CD4-positive, alpha-beta T cell treated with Interleukin-4 for 1 hour (primary cell): ENCODE data around the gene ARSA.
"Not testable (repeated sequence)": the region's sequence is repeated elsewhere in the genome, so short reads cannot be mapped to it uniquely, and the experiment has no call there.

ENCODE experiments used
- DNase-seq, 2 donors: peaks; one replicate each; pipeline ENCODE4 v3.0.0-alpha.2; 2020 to 2022

ARSA gene

GRCh38 chr22:50653256-50653655, 25.3 kb upstream of the ARSA start:
- DNase-seq, result no peak

GRCh38 chr22:50643821-50644101, 15.8 kb upstream of the ARSA start:
- not testable (repeated sequence) for DNase-seq

GRCh38 chr22:50643021-50643820, 15.3 kb upstream of the ARSA start:
- not testable (repeated sequence) for DNase-seq

GRCh38 chr22:50641696-50642607, 14.0 kb upstream of the ARSA start:
- no peak for DNase-seq

GRCh38 chr22:50640857-50641647, 13.1 kb upstream of the ARSA start:
- DNase-seq, result no peak

- DNase-seq, result not testable (repeated sequence)
Measured at GRCh38 chr22:50640296-50640695, 12.3 kb upstream of the ARSA start.

GRCh38 chr22:50635591-50635990, 7.6 kb upstream of the ARSA start:
- no peak for DNase-seq

GRCh38 chr22:50633771-50634170, 5.8 kb upstream of the ARSA start:
- no peak for DNase-seq

GRCh38 chr22:50633086-50633485, 5.1 kb upstream of the ARSA start:
- no peak for DNase-seq

- no peak for DNase-seq
Measured at GRCh38 chr22:50630376-50630775, 2.4 kb upstream of the ARSA start.

- DNase-seq, result peak; percentile 72 to 74
Measured at GRCh38 chr22:50628543-50629134, 687 bp upstream of the ARSA start.

GRCh38 chr22:50626850-50627641, 906 bp downstream of the ARSA start:
- peak in 1 of 2 donors; percentile 29 for DNase-seq

GRCh38 chr22:50626314-50626849, 1.6 kb downstream of the ARSA start:
- DNase-seq, result no peak

GRCh38 chr22:50625568-50626313, 2.2 kb downstream of the ARSA start:
- DNase-seq, result no peak

GRCh38 chr22:50625131-50625567, 2.8 kb downstream of the ARSA start:
- no peak for DNase-seq

- no peak for DNase-seq
Measured at GRCh38 chr22:50624347-50625130, 3.4 kb downstream of the ARSA start.

- no peak for DNase-seq
Measured at GRCh38 chr22:50622723-50623327, 5.1 kb downstream of the ARSA start.

- DNase-seq, result peak; percentile 38 to 48
Measured at GRCh38 chr22:50621948-50622722, 5.8 kb downstream of the ARSA start.
